K562 (cell line): ENCODE data around the gene ZNF23. TPM values are rescaled to one million over a fixed set of nuclear protein-coding genes. Genes with fewer than 3 reads are reported as not detected.

Experiments
- E2F5 ChIP-seq: sonication (generic); formaldehyde crosslinking; IDR thresholded peaks from 2 replicates; pipeline ENCODE4 v1.8.0; 2022; ENCODE audit warnings: mild to moderate bottlenecking, missing genetic modification reagents
- EHMT2 ChIP-seq: fragments of 450-650 bp; IDR thresholded peaks from 2 replicates; pipeline ENCODE4 v1.6.1; 2018; ENCODE audit warnings: antibody characterized with exemption
- KAT7 ChIP-seq: sonication (generic); formaldehyde crosslinking; IDR thresholded peaks from 2 replicates; pipeline ENCODE4 v1.8.0; 2022; ENCODE audit warnings: missing genetic modification reagents, mild to moderate bottlenecking, borderline replicate concordance
- MAZ ChIP-seq, 2 experiments: fragments of 450-650 bp in 1 of 2; sonication (generic) in 1 of 2; formaldehyde crosslinking; IDR thresholded peaks in 1 of 2; conservative IDR thresholded peaks in 1 of 2; 2 replicates each; pipeline versions ENCODE4 v1.4.0 to v1.5.0; 2020; ENCODE audit warnings: mild to moderate bottlenecking in 1 of 2, missing genetic modification reagents in 1 of 2
- MLLT1 ChIP-seq, 2 experiments: fragments of 450-650 bp; IDR thresholded peaks; 2 replicates each; pipeline ENCODE4 v1.6.1; 2016
- NR0B1 ChIP-seq: fragments of 450-650 bp; IDR thresholded peaks from one replicate; pipeline ENCODE4 v1.6.1; 2018; ENCODE audit warnings: mild to moderate bottlenecking, moderate library complexity; ENCODE audit not compliant: partially characterized antibody
- PRPF4 ChIP-seq: fragments of 200-400 bp; formaldehyde crosslinking; IDR thresholded peaks from one replicate; pipeline ENCODE4 v1.6.1; 2017; ENCODE audit warnings: low read length, low read depth, mild to moderate bottlenecking; ENCODE audit not compliant: insufficient read depth, poor library complexity, severe bottlenecking
- RBM14 ChIP-seq: fragments of 200-400 bp; formaldehyde crosslinking; IDR thresholded peaks from 2 replicates; pipeline ENCODE4 v1.6.1; 2018; ENCODE audit warnings: low read depth, mild to moderate bottlenecking, low read length, moderate library complexity, borderline replicate concordance; ENCODE audit not compliant: insufficient read depth
- SOX6 ChIP-seq: fragments of 450-650 bp; IDR thresholded peaks from 2 replicates; pipeline ENCODE4 v1.6.1; 2014; ENCODE audit warnings: mild to moderate bottlenecking
- SRF ChIP-seq, 2 experiments: fragments of 250-450, 450-650 bp in 1 of 2; sonication (Bioruptor Pico) in 1 of 2; sonication (generic) in 1 of 2; formaldehyde crosslinking; IDR thresholded peaks; 2 replicates each; pipeline versions ENCODE4 v1.5.0 to v1.5.1; 2020 to 2022; ENCODE audit warnings: mild to moderate bottlenecking in 1 of 2, missing genetic modification reagents in 1 of 2
- TSHZ1 ChIP-seq: fragments of 250-450 bp; sonication (Bioruptor Pico); IDR thresholded peaks from 2 replicates; pipeline ENCODE4 v1.4.0; 2020; ENCODE audit warnings: mild to moderate bottlenecking, moderate library complexity
- ZC3H11A ChIP-seq: IDR thresholded peaks from 2 replicates; pipeline ENCODE4 v1.6.1; 2012; ENCODE audit warnings: low read depth, low read length, improper control_type of control experiment
- ZNF408 ChIP-seq: fragments of 250-450 bp; sonication (Bioruptor Pico); IDR thresholded peaks from 2 replicates; pipeline ENCODE4 v1.4.0; 2020; ENCODE audit warnings: low read depth, mild to moderate bottlenecking, moderate library complexity
- ZNF57 ChIP-seq: fragments of 450-650 bp; formaldehyde crosslinking; IDR thresholded peaks from 2 replicates; pipeline ENCODE4 v1.4.0; 2020; ENCODE audit warnings: mild to moderate bottlenecking, moderate library complexity
- ZNF644 ChIP-seq: fragments of 200-800 bp; sonication (Bioruptor generic); IDR thresholded peaks from 2 replicates; pipeline ENCODE4 v1.6.1; 2016; ENCODE audit warnings: low read depth, missing genetic modification characterization, missing compliant biosample characterization
- ZNF740 ChIP-seq, 3 experiments: fragments of 200-800 bp in 1 of 3; sonication (Bioruptor generic) in 1 of 3; sonication (generic) in 1 of 3; formaldehyde crosslinking in 1 of 3; IDR thresholded peaks; 2 replicates each; pipeline versions ENCODE4 v1.6.1 to v1.8.0; 2016 to 2022; ENCODE audit warnings: mild to moderate bottlenecking in 2 of 3, missing compliant biosample characterization in 2 of 3, missing genetic modification characterization in 2 of 3, missing genetic modification reagents in 1 of 3
- polyA plus RNA-seq, 8 experiments: library from polyadenylated mRNA; depleted of rRNA in 4 of 8; stranded (reverse) in 5 of 8; unstranded in 3 of 8; fragments of >200 nt; fragmentation: Nextera tagmentation in 2 of 8; fragmentation: Illumina TruSeq in 1 of 8; extraction: Ambion mirVana in 2 of 8; extraction: Trizol in 1 of 8; gene quantifications; 2 replicates each; pipeline versions ENCODE4 v1.2.1 to v1.2.3, GENCODE V29; 2011 to 2014; ENCODE audit warnings: inconsistent platforms in 1 of 8, missing spikeins in 1 of 8
- total RNA-seq, 7 experiments: library from RNA; depleted of rRNA in 6 of 7; stranded (reverse); fragments of >200 nt in 6 of 7; fragmentation: Illumina TruSeq in 2 of 7; extraction: Trizol in 2 of 7; gene quantifications; 2 replicates each; pipeline versions ENCODE4 v1.2.1 to v1.2.3, GENCODE V29; 2011 to 2021; ENCODE audit warnings: low replicate concordance in 1 of 7

The ZNF23 gene
- total and polyA plus RNA-seq, 9 of the 15 experiments (the other 6 are each of a cell fraction or from before 2014, with no cell fraction given), result 4.7 to 13.4 (median 11.2) TPM

GRCh38 chr16:71484006-71484893 lies 22.2 kb upstream of the ZNF23 start (continued):
- TF ChIP-seq ZNF740 (CRISPR knock-in tag; IDR thresholded peaks at IDR 0.05), result peak; percentile 40; the same call in 1 of the 2 replicates
- TF ChIP-seq ZNF740 (tag; IDR thresholded peaks at IDR 0.05), result 0 out of 4 replicates have a peak, but pooled peaks of 1 of the 2 experiments have one; percentile 59
- TF ChIP-seq KAT7, result 0 out of 2 replicates have a peak, but pooled peaks have one; percentile 77
- no peak for TF ChIP-seq ZNF408
- no peak for TF ChIP-seq TSHZ1
- TF ChIP-seq NR0B1, result no peak
- no peak for TF ChIP-seq E2F5 (CRISPR knock-in tag)
- peak; percentile 60 to 71 for TF ChIP-seq MAZ (CRISPR knock-in tag; conservative IDR thresholded peaks at IDR 0.05 in 1 of 2, IDR thresholded peaks at IDR 0.05 in 1 of 2)
- no peak for TF ChIP-seq SOX6
- TF ChIP-seq ZNF57 (CRISPR knock-in tag), result no peak
- peak; percentile 51; the same call in 1 of the 2 replicates for TF ChIP-seq EHMT2
- TF ChIP-seq SRF (CRISPR knock-in tag; IDR thresholded peaks at IDR 0.05), result no peak
- no peak for TF ChIP-seq ZC3H11A
- 0 out of 4 replicates have a peak, but pooled peaks of 1 of the 2 experiments have one; percentile 24 for TF ChIP-seq MLLT1 (IDR thresholded peaks at IDR 0.05)
- TF ChIP-seq ZNF644, result no peak
- TF ChIP-seq PRPF4, result no peak
- no peak for TF ChIP-seq RBM14
